Loucy (cell line): Measurements from ENCODE around the gene ZNF837.

Source experiments
- CTCF ChIP-seq: fragments of 200-600 bp; sonication (generic); conservative IDR thresholded peaks from 2 replicates; pipeline ENCODE4 v1.5.1; 2014; ENCODE audit warnings: mild to moderate bottlenecking, antibody characterized with exemption, low read length
- EZH2phosphoT487 ChIP-seq: fragments of 200-600 bp; IDR thresholded peaks from 2 replicates; pipeline ENCODE4 v1.6.1; 2018; ENCODE audit warnings: antibody characterized with exemption, mild to moderate bottlenecking, moderate library complexity, borderline replicate concordance

- TF ChIP-seq CTCF, result no peak
- no peak for TF ChIP-seq EZH2phosphoT487
Measured at GRCh38 chr19:58362272-58362994, 18.4 kb downstream of the ZNF837 start, which contains the start of gene ZNF497.
